GM19193 (cell line): Measurements from ENCODE around the gene ZNF138.

Source experiments
- POLR2A ChIP-seq: IDR thresholded peaks from 4 replicates; pipeline ENCODE4 v1.6.1; 2011; ENCODE audit not compliant: insufficient read depth, insufficient read length; ENCODE audit errors: extremely low read depth

The ZNF138 gene

GRCh38 chr7:64832136-64832535, 37.9 kb downstream of the ZNF138 start:
- no peak for TF ChIP-seq POLR2A

- no peak for TF ChIP-seq POLR2A
Observed at GRCh38 chr7:64834989-64835388, 40.8 kb downstream of the ZNF138 start.

- TF ChIP-seq POLR2A, result no peak
Observed at GRCh38 chr7:64838691-64839090, 44.5 kb downstream of the ZNF138 start.

GRCh38 chr7:64839910-64840309, 45.7 kb downstream of the ZNF138 start:
- no peak for TF ChIP-seq POLR2A

- TF ChIP-seq POLR2A, result no peak
Observed at GRCh38 chr7:64849250-64849923, 55.2 kb downstream of the ZNF138 start.

GRCh38 chr7:64849924-64850499, 55.8 kb downstream of the ZNF138 start:
- no peak for TF ChIP-seq POLR2A

- no peak for TF ChIP-seq POLR2A
Observed at GRCh38 chr7:64853679-64854078, 59.5 kb downstream of the ZNF138 start.

GRCh38 chr7:64854969-64855368, 60.7 kb downstream of the ZNF138 start:
- no peak for TF ChIP-seq POLR2A

- no peak for TF ChIP-seq POLR2A
Observed at GRCh38 chr7:64863021-64863420, 68.8 kb downstream of the ZNF138 start.

- no peak for TF ChIP-seq POLR2A
Observed at GRCh38 chr7:64863969-64864368, 69.7 kb downstream of the ZNF138 start.

GRCh38 chr7:64867863-64868440, 73.7 kb downstream of the ZNF138 start:
- TF ChIP-seq POLR2A, result no peak

- no peak for TF ChIP-seq POLR2A
Observed at GRCh38 chr7:64868499-64868898, 74.3 kb downstream of the ZNF138 start.

GRCh38 chr7:64869121-64869725, 75.0 kb downstream of the ZNF138 start:
- TF ChIP-seq POLR2A, result no peak

- TF ChIP-seq POLR2A, result no peak
Observed at GRCh38 chr7:64869912-64870562, 75.8 kb downstream of the ZNF138 start.

GRCh38 chr7:64870656-64871055, 76.4 kb downstream of the ZNF138 start:
- no peak for TF ChIP-seq POLR2A
